Hepatocyte (in vitro differentiated cells): ENCODE measurements around the gene SLAIN2. TPM values are rescaled to one million over a fixed set of nuclear protein-coding genes. Genes with fewer than 3 reads are reported as not detected.
"Not testable (repeated sequence)": the region's sequence is repeated elsewhere in the genome, so short reads cannot be mapped to it uniquely, and the experiment has no call there.

ENCODE experiments used
- DNase-seq: peaks from one replicate; pipeline ENCODE4 v3.0.0-alpha.2; 2016; ENCODE audit warnings: low spot score
- H2AFZ ChIP-seq: fragments of 200-600 bp; sonication (generic); 2 replicates; pipeline ENCODE4 v1.6.0; 2016; ENCODE audit warnings: antibody characterized with exemption, mild to moderate bottlenecking
- H3K27ac ChIP-seq: fragments of 200-600 bp; sonication (generic); 2 replicates; pipeline ENCODE4 v1.5.1; 2016; ENCODE audit warnings: mild to moderate bottlenecking
- H3K27me3 ChIP-seq: fragments of 200-600 bp; sonication (generic); 2 replicates; pipeline ENCODE4 v1.6.1; 2016
- H3K36me3 ChIP-seq: fragments of 200-600 bp; sonication (generic); replicated peaks from 2 replicates; pipeline ENCODE4 v1.5.1; 2016; ENCODE audit warnings: low read depth; ENCODE audit not compliant: insufficient read depth
- H3K4me1 ChIP-seq: fragments of 200-600 bp; sonication (generic); 2 replicates; pipeline ENCODE4 v1.5.1; 2016; ENCODE audit warnings: mild to moderate bottlenecking, moderate library complexity; ENCODE audit not compliant: insufficient read depth
- H3K4me2 ChIP-seq: fragments of 200-600 bp; sonication (generic); 2 replicates; pipeline ENCODE4 v1.6.0; 2016
- H3K4me3 ChIP-seq: fragments of 200-600 bp; sonication (generic); 2 replicates; pipeline ENCODE4 v1.5.1; 2016; ENCODE audit warnings: mild to moderate bottlenecking
- H3K79me2 ChIP-seq: fragments of 200-600 bp; sonication (generic); 2 replicates; pipeline ENCODE4 v1.6.0; 2017; ENCODE audit warnings: mild to moderate bottlenecking
- H3K9me2 ChIP-seq: fragments of 200-600 bp; sonication (generic); replicated peaks from 2 replicates; pipeline ENCODE4 v1.6.0; 2017; ENCODE audit warnings: mild to moderate bottlenecking; ENCODE audit not compliant: insufficient read depth
- H3K9me3 ChIP-seq: fragments of 200-600 bp; sonication (generic); 2 replicates; pipeline ENCODE4 v1.5.1; 2016; ENCODE audit warnings: low read depth, mild to moderate bottlenecking
- H4K20me1 ChIP-seq: fragments of 200-600 bp; sonication (generic); 2 replicates; pipeline ENCODE4 v1.6.0; 2016; ENCODE audit warnings: mild to moderate bottlenecking; ENCODE audit not compliant: insufficient read depth, poor library complexity, severe bottlenecking
- EZH2 ChIP-seq: fragments of 200-600 bp; sonication (generic); IDR thresholded peaks from 2 replicates; pipeline ENCODE4 v1.6.1; 2016; ENCODE audit warnings: antibody characterized with exemption, mild to moderate bottlenecking, borderline replicate concordance
- EZH2phosphoT487 ChIP-seq: fragments of 200-600 bp; sonication (generic); IDR thresholded peaks from one replicate; pipeline ENCODE4 v1.6.1; 2018; ENCODE audit warnings: antibody characterized with exemption, mild to moderate bottlenecking, low read depth, moderate library complexity; ENCODE audit not compliant: unreplicated experiment, severe bottlenecking
- WGBS: methylation state at CpG from one replicate; pipeline ENCODE4 v1.1.6; 2016; ENCODE audit warnings: low lambda C conversion rate; ENCODE audit errors: missing lambda C conversion rate; 5-methylcytosine and 5-hydroxymethylcytosine counted together
- polyA plus RNA-seq: library from polyadenylated mRNA; unstranded; fragments of >200 nt; fragmentation: Nextera tagmentation; extraction: Ambion mirVana; gene quantifications from 2 replicates; pipeline ENCODE4 v1.2.1, GENCODE V29; 2016
- total RNA-seq: library from RNA; depleted of rRNA; stranded (reverse); fragments of >200 nt; gene quantifications from 2 replicates; pipeline ENCODE4 v1.2.3, GENCODE V29; 2014
- TF ChIP-seq, protein P1 (sequence below): fragments of 200-600 bp; sonication (generic); IDR thresholded peaks from 2 replicates; pipeline ENCODE4 v1.5.1; 2016; ENCODE audit warnings: antibody characterized with exemption, mild to moderate bottlenecking; ENCODE audit not compliant: poor library complexity

Gene SLAIN2
- total and polyA plus RNA-seq, 2 experiments from 2014 or later: 40.1 to 67.6 TPM

- no peak overlapping the region for H3K4me2 ChIP-seq
- peak; percentile 30 for DNase-seq
- H3K27ac ChIP-seq: no peak overlapping the region
- no peaks in the 10 kb centered on the region for H3K27me3 ChIP-seq
- H3K4me1 ChIP-seq: no peaks in the 10 kb centered on the region
- no peaks in the 10 kb centered on the region for H3K36me3 ChIP-seq
- no peak overlapping the region for H2AFZ ChIP-seq
- no peaks in the 10 kb centered on the region for H3K79me2 ChIP-seq
- H3K4me3 ChIP-seq: no peak overlapping the region
- TF ChIP-seq EZH2phosphoT487: no peak
- TF ChIP-seq, protein P1, sequence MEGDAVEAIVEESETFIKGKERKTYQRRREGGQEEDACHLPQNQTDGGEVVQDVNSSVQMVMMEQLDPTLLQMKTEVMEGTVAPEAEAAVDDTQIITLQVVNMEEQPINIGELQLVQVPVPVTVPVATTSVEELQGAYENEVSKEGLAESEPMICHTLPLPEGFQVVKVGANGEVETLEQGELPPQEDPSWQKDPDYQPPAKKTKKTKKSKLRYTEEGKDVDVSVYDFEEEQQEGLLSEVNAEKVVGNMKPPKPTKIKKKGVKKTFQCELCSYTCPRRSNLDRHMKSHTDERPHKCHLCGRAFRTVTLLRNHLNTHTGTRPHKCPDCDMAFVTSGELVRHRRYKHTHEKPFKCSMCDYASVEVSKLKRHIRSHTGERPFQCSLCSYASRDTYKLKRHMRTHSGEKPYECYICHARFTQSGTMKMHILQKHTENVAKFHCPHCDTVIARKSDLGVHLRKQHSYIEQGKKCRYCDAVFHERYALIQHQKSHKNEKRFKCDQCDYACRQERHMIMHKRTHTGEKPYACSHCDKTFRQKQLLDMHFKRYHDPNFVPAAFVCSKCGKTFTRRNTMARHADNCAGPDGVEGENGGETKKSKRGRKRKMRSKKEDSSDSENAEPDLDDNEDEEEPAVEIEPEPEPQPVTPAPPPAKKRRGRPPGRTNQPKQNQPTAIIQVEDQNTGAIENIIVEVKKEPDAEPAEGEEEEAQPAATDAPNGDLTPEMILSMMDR: peak; percentile 69
- TF ChIP-seq EZH2: no peak
- H3K9me3 ChIP-seq: no peaks in the 10 kb centered on the region
- no peaks in the 10 kb centered on the region for H4K20me1 ChIP-seq
- no peaks in the 10 kb centered on the region for H3K9me2 ChIP-seq
- 31% methylated on average over 3 of the region's 3 CpGs for WGBS
Observed at GRCh38 chr4:48445704-48446103, 104.4 kb downstream of the SLAIN2 start.

GRCh38 chr4:48446642-48447041 lies 105.3 kb downstream of the SLAIN2 start:
- Histone ChIP-seq H3K27ac (no peak overlapping the region), H3K4me1 (no peaks in the 10 kb centered on the region), H3K36me3 (no peaks in the 10 kb centered on the region), H4K20me1 (no peaks in the 10 kb centered on the region), H2AFZ (no peak overlapping the region), H3K4me2 (no peak overlapping the region), H3K27me3 (no peaks in the 10 kb centered on the region), H3K79me2 (no peaks in the 10 kb centered on the region), H3K9me3 (no peaks in the 10 kb centered on the region), H3K9me2 (no peaks in the 10 kb centered on the region), H3K4me3 (no peak overlapping the region)
- no peak for DNase-seq
- WGBS: 84% methylated on average over 1 of the region's 1 CpG
- TF ChIP-seq EZH2: no peak
- TF ChIP-seq, protein P1: no peak
- TF ChIP-seq EZH2phosphoT487: no peak

DNA sequence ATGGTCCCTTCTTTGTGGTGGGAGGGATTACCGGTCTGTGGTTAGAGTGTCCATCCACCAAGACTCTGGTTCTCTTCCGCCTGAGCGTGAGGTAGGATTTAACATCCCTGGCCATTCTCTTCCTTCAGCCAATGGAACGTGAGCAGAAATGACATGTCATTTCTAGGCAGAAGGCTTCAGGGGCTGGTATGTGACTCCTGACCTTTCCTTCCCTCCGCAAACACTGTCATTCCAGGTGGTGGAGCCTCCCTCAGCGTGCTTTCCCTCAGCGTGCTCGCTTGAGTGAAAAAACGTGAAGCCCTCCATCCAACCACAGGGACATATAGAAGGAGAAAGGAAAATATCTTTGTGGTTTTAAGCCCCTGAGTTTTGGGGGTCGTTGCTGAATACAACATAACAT lies 107.8 kb downstream of the SLAIN2 start:
- 85% methylated on average over 9 of the region's 10 CpGs for WGBS
- Histone ChIP-seq H3K9me3 (no peaks in the 10 kb centered on the region), H4K20me1 (no peaks in the 10 kb centered on the region), H2AFZ (no peak overlapping the region), H3K4me2 (no peak overlapping the region), H3K27ac (no peak overlapping the region), H3K4me3 (no peak overlapping the region), H3K4me1 (no peaks in the 10 kb centered on the region), H3K9me2 (no peaks in the 10 kb centered on the region), H3K79me2 (no peaks in the 10 kb centered on the region), H3K36me3 (no peaks in the 10 kb centered on the region), H3K27me3 (no peaks in the 10 kb centered on the region)
- TF ChIP-seq EZH2 (no peak), EZH2phosphoT487 (no peak)
- TF ChIP-seq, protein P1: no peak
- no peak for DNase-seq

GRCh38 chr4:48450740-48451139 lies 109.4 kb downstream of the SLAIN2 start:
- no peaks in the 10 kb centered on the region for H3K4me1 ChIP-seq
- WGBS: 94% methylated on average over 3 of the region's 3 CpGs
- no peak overlapping the region for H3K4me2 ChIP-seq
- no peak overlapping the region for H2AFZ ChIP-seq
- H3K79me2 ChIP-seq: no peaks in the 10 kb centered on the region
- H4K20me1 ChIP-seq: no peaks in the 10 kb centered on the region
- H3K9me2 ChIP-seq: no peaks in the 10 kb centered on the region
- no peaks in the 10 kb centered on the region for H3K36me3 ChIP-seq
- no peak for TF ChIP-seq EZH2
- no peak for TF ChIP-seq EZH2phosphoT487
- no peaks in the 10 kb centered on the region for H3K27me3 ChIP-seq
- no peaks in the 10 kb centered on the region for H3K9me3 ChIP-seq
- H3K4me3 ChIP-seq: no peak overlapping the region
- DNase-seq: no peak
- H3K27ac ChIP-seq: no peak overlapping the region

- not testable (repeated sequence) for H3K79me2 ChIP-seq, H3K27me3 ChIP-seq, H4K20me1 ChIP-seq, H3K4me2 ChIP-seq, DNase-seq, H3K4me3 ChIP-seq, H3K9me3 ChIP-seq, H3K27ac ChIP-seq, H3K36me3 ChIP-seq, H3K4me1 ChIP-seq, H3K9me2 ChIP-seq, H2AFZ ChIP-seq
- 96% methylated on average over 3 of the region's 3 CpGs for WGBS
Observed at GRCh38 chr4:48451656-48452055, 110.3 kb downstream of the SLAIN2 start.
